Sigmoid colon (tissue), 7 donors: ENCODE measurements around the gene DAGLA. TPM values are rescaled to one million over a fixed set of nuclear protein-coding genes. Genes with fewer than 3 reads are reported as not detected.

Experiments
- DNase-seq: peaks from one replicate; pipeline ENCODE4 v3.0.0-alpha.2; 2019
- H3K27ac ChIP-seq, 4 donors: fragments of 200-600 bp; sonication (generic); one replicate each; pipeline ENCODE4 v1.5.1; 2016 to 2019; ENCODE audit warnings: mild to moderate bottlenecking in 1 of 4
- H3K27me3 ChIP-seq, 3 donors: fragments of 200-600 bp; sonication (generic); one replicate each; pipeline ENCODE4 v1.5.1; 2019; ENCODE audit warnings: mild to moderate bottlenecking in 1 of 3
- H3K36me3 ChIP-seq, 4 donors: fragments of 200-600 bp; sonication (generic); one replicate each; pipeline ENCODE4 v1.5.1; 2016 to 2019
- H3K4me1 ChIP-seq, 4 donors: fragments of 200-600 bp; sonication (generic); one replicate each; pipeline ENCODE4 v1.5.1; 2017 to 2019
- H3K4me3 ChIP-seq, 4 donors: fragments of 200-600 bp; sonication (generic); one replicate each; pipeline ENCODE4 v1.5.1; 2017 to 2019; ENCODE audit warnings: mild to moderate bottlenecking in 2 of 4, moderate library complexity in 1 of 4
- H3K9me3 ChIP-seq, 4 donors: fragments of 200-600 bp in 3 of 4; sonication (generic) in 3 of 4; one replicate each; pipeline versions ENCODE4 v1.5.1 to v1.6.1; 2013 to 2019
- CTCF ChIP-seq, 4 experiments: fragments of 450-650 bp in 3 of 4; fragments of 200-600 bp in 1 of 4; IDR thresholded peaks; one replicate each; pipeline ENCODE4 v1.5.1; 2016 to 2019; ENCODE audit warnings: antibody characterized with exemption in 4 of 4, mild to moderate bottlenecking in 3 of 4, moderate library complexity in 2 of 4
- EP300 ChIP-seq, 4 donors: sonication (generic); formaldehyde crosslinking; IDR thresholded peaks; one replicate each; pipeline ENCODE4 v1.6.1; 2017; ENCODE audit warnings: antibody characterized with exemption in 4 of 4
- POLR2A ChIP-seq, 2 donors: fragments of 450-650 bp; IDR thresholded peaks; one replicate each; pipeline ENCODE4 v1.6.1; 2016; ENCODE audit warnings: antibody characterized with exemption in 2 of 2, mild to moderate bottlenecking in 2 of 2, moderate library complexity in 2 of 2
- POLR2AphosphoS5 ChIP-seq, 4 donors: sonication (generic); formaldehyde crosslinking; IDR thresholded peaks; one replicate each; pipeline ENCODE4 v1.6.1; 2017; ENCODE audit warnings: antibody characterized with exemption in 4 of 4
- WGBS, 2 donors: extraction: QIAGEN DNeasy Blood & Tissue Kit; methylation state at CpG; one replicate each; pipeline ENCODE4 v1.1.7; 2013; 5-methylcytosine and 5-hydroxymethylcytosine counted together
- intact Hi-C: fragments of 100-400 bp; cut with DNase I; formaldehyde crosslinking; loops from one replicate; pipeline ENCODE4 v1.15.1; 2023
- polyA plus RNA-seq, 3 donors: library from polyadenylated mRNA; stranded (reverse); fragments of 200-250 nt; gene quantifications; one replicate each; pipeline ENCODE4 v1.2.3, GENCODE V29; 2013
- total RNA-seq, 4 donors: library from RNA; depleted of rRNA; stranded (reverse); fragments of >200 nt; gene quantifications; one replicate each; pipeline ENCODE4 v1.1.0, GENCODE V29; 2016
- donor health status: healthy with polysubstance abuse.
- donor health status: Bipolar disorder and iron deficiency.
- donor health status: healthy.

Gene DAGLA
- total and polyA plus RNA-seq, 7 donors, result 1.8 to 6.2 (median 2.1) TPM

GRCh38 chr11:61783717-61784505 lies 103.7 kb downstream of the DAGLA start:
- intact Hi-C loops, result no loop called here
- no peaks in the 10 kb centered on the region for H3K4me1 ChIP-seq
- 78 to 80% methylated on average over 13 of the region's 13 CpGs for WGBS, 2 donors
- TF ChIP-seq CTCF (IDR thresholded peaks at IDR 0.05) (no peak), POLR2A (IDR thresholded peaks at IDR 0.05) (no peak), EP300 (IDR thresholded peaks at IDR 0.05) (no peak), POLR2AphosphoS5 (IDR thresholded peaks at IDR 0.05) (no peak)
- H3K27me3 ChIP-seq, result no peaks in the 10 kb centered on the region
- DNase-seq, result no peak
- H3K36me3 ChIP-seq, result peaks cover 12 to 56% (median 33%) of the 10 kb centered on the region in 4 donors
- H3K9me3 ChIP-seq, result no peaks in the 10 kb centered on the region
- H3K27ac ChIP-seq, result no peak overlapping the region
- H3K4me3 ChIP-seq, result no peak overlapping the region

GRCh38 chr11:61784506-61784805 lies 104.3 kb downstream of the DAGLA start:
- DNase-seq, result no peak
- Histone ChIP-seq H3K9me3 (no peaks in the 10 kb centered on the region), H3K27me3 (no peaks in the 10 kb centered on the region), H3K4me3 (no peak overlapping the region), H3K4me1 (no peaks in the 10 kb centered on the region), H3K36me3 (peaks cover 17 to 62% (median 39%) of the 10 kb centered on the region in 4 donors), H3K27ac (no peak overlapping the region)
- intact Hi-C loops, result no loop called here
- TF ChIP-seq POLR2A (IDR thresholded peaks at IDR 0.05) (no peak), EP300 (IDR thresholded peaks at IDR 0.05) (no peak), POLR2AphosphoS5 (IDR thresholded peaks at IDR 0.05) (no peak), CTCF (IDR thresholded peaks at IDR 0.05) (no peak)
- 75 to 83% methylated on average over 7 of the region's 7 CpGs for WGBS, 2 donors

DNA sequence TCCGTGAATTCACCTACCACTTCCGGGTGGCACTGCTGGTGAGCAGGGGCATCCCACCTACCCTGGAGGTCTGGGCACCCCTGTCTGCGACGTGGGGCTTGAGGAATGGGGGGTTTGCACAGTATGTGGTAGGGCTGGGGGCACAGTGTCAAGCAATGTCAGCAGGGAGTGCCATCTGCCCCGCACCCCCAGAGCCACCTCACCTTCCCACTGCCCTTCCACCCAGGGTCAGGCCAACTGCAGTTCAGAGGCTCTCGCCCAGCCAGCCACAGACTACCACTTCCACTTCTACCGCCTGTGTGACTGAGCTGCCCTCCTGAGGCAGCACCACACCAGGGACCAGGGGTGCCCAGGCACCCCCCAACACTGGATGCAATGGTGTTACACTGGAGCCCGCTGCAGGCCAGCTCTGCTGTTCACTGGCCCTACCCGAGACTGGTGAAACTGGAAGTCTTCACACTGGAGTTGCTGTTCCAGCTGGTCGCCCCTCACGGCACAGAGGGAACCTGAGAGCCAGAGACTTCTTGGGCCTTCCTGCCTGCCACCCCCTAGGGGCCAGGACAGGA lies 105.7 kb downstream of the DAGLA start:
- peak; percentile 53 for DNase-seq
- TF ChIP-seq CTCF (IDR thresholded peaks at IDR 0.05), result no peak
- TF ChIP-seq POLR2AphosphoS5 (IDR thresholded peaks at IDR 0.05), result no peak
- no peak for TF ChIP-seq POLR2A (IDR thresholded peaks at IDR 0.05)
- TF ChIP-seq EP300 (IDR thresholded peaks at IDR 0.05), result no peak
- 87 to 91% methylated on average over 11 of the region's 11 CpGs for WGBS, 2 donors
- H3K27me3 ChIP-seq, result no peaks in the 10 kb centered on the region
- intact Hi-C loops, result no loop called here
- no peaks in the 10 kb centered on the region for H3K9me3 ChIP-seq
- H3K4me3 ChIP-seq, result no peak overlapping the region
- H3K36me3 ChIP-seq, result peaks cover 22 to 73% (median 46%) of the 10 kb centered on the region in 4 donors
- no peak overlapping the region for H3K27ac ChIP-seq
- peaks cover 0 to 1% (median under 1%) of the 10 kb centered on the region in 4 donors for H3K4me1 ChIP-seq

GRCh38 chr11:61787928-61788491 lies 107.8 kb downstream of the DAGLA start:
- WGBS, 2 donors, result 50 to 60% methylated on average over 9 of the region's 9 CpGs
- intact Hi-C loops, result no loop called here
- Histone ChIP-seq H3K36me3 (peaks cover 22 to 71% (median 46%) of the 10 kb centered on the region in 4 donors), H3K4me1 (peaks cover 0 to 15% (median 12%) of the 10 kb centered on the region in 4 donors), H3K27ac (no peak overlapping the region), H3K27me3 (no peaks in the 10 kb centered on the region), H3K4me3 (no peak overlapping the region), H3K9me3 (no peaks in the 10 kb centered on the region)
- TF ChIP-seq EP300 (IDR thresholded peaks at IDR 0.05) (no peak), POLR2A (IDR thresholded peaks at IDR 0.05) (no peak), CTCF (IDR thresholded peaks at IDR 0.05) (no peak)
- DNase-seq, result no peak
